Panc1 (cell line): Measurements from ENCODE around the gene CSNK1G2. TPM values are rescaled to one million over a fixed set of nuclear protein-coding genes. Genes with fewer than 3 reads are reported as not detected.

Experiments
- ATAC-seq: fragments of 200-7000 bp; cut with Tn5 transposase; 2 replicates; pipeline ENCODE4 v1.9.1; 2020; ENCODE audit warnings: mild to moderate bottlenecking, moderate library complexity
- BruUV-seq: library from RNA; stranded (reverse); fragments of 400-500 nt; replicated peaks from 2 replicates; lab custom pipeline; 2021; lab: Mats Ljungman, UMichigan
- CTCF ChIA-PET: fragments of 300-600 bp; sonication (Branson Sonifier 250); formaldehyde crosslinking; loops from one replicate; lab custom pipeline; 2022; ENCODE audit warnings: antibody characterized with exemption; lab: Charles Lee
- POLR2A ChIA-PET: fragments of 300-600 bp; sonication (Branson Sonifier 250); formaldehyde crosslinking; loops from one replicate; lab custom pipeline; 2022; ENCODE audit warnings: antibody characterized with exemption; lab: Charles Lee
- DNase-seq: peaks from one replicate; pipeline ENCODE4 v3.0.0-alpha.2; 2010; ENCODE audit warnings: low read depth, low spot score
- H3K27ac ChIP-seq: 2 replicates; pipeline ENCODE4 v1.5.1; 2011; ENCODE audit warnings: mild to moderate bottlenecking, low read length, inconsistent platforms
- H3K27me3 ChIP-seq: fragments of 200-500 bp; sonication (Bioruptor generic); 2 replicates; pipeline ENCODE4 v1.6.0; 2014; ENCODE audit warnings: low read length, inconsistent platforms; ENCODE audit not compliant: control insufficient read depth, insufficient read depth
- H3K36me3 ChIP-seq: fragments of 200-500 bp; sonication (Bioruptor generic); 2 replicates; pipeline ENCODE4 v1.5.1; 2014; ENCODE audit warnings: inconsistent platforms, mild to moderate bottlenecking, low read length, moderate library complexity; ENCODE audit not compliant: control insufficient read depth, insufficient read depth
- H3K4me1 ChIP-seq: 2 replicates; pipeline ENCODE4 v1.5.1; 2011; ENCODE audit warnings: inconsistent platforms, mild to moderate bottlenecking, low read length, moderate library complexity; ENCODE audit not compliant: control insufficient read depth, insufficient read depth
- H3K4me3 ChIP-seq, 2 experiments: 2 replicates each; pipeline ENCODE4 v1.5.1; 2011 to 2012; ENCODE audit warnings: low read depth in 2 of 2, low read length in 2 of 2, mild to moderate bottlenecking in 2 of 2, inconsistent platforms in 1 of 2, moderate library complexity in 1 of 2
- H3K9me3 ChIP-seq: fragments of 200-500 bp; sonication (Bioruptor generic); 2 replicates; pipeline ENCODE4 v1.5.1; 2014; ENCODE audit warnings: low read depth, mild to moderate bottlenecking, inconsistent platforms, low read length, moderate library complexity; ENCODE audit not compliant: control insufficient read depth, insufficient read depth
- CTCF ChIP-seq: fragments of 450-650 bp; IDR thresholded peaks from 2 replicates; pipeline ENCODE4 v1.5.1; 2017; ENCODE audit warnings: mild to moderate bottlenecking
- POLR2AphosphoS5 ChIP-seq: IDR thresholded peaks from 2 replicates; pipeline ENCODE4 v1.6.1; 2012; ENCODE audit warnings: mild to moderate bottlenecking, low read depth, low read length, moderate library complexity
- REST ChIP-seq, 2 experiments: IDR thresholded peaks; 2 replicates each; pipeline ENCODE4 v1.6.1; 2011 to 2012; ENCODE audit warnings: low read depth in 2 of 2, control low read depth in 1 of 2, low read length in 1 of 2, mild to moderate bottlenecking in 1 of 2, moderate library complexity in 1 of 2; ENCODE audit not compliant: insufficient read depth in 1 of 2
- SIN3A ChIP-seq: IDR thresholded peaks from 2 replicates; pipeline ENCODE4 v1.6.1; 2012; ENCODE audit warnings: low read depth, mild to moderate bottlenecking, low read length, moderate library complexity, borderline replicate concordance; ENCODE audit not compliant: insufficient read depth
- TCF7L2 ChIP-seq: IDR thresholded peaks from 2 replicates; pipeline ENCODE4 v1.6.1; 2011; ENCODE audit warnings: mild to moderate bottlenecking, low read depth, low read length, inconsistent platforms
- in situ Hi-C: cut with HindIII; loops from 2 replicates; pipeline ENCODE4 v1.10.0; 2016; ENCODE audit warnings: low sequenced_read_pairs, low pct_unique_long_range_greater_than_20kb
- intact Hi-C: fragments of 100-400 bp; cut with micrococcal nuclease; formaldehyde crosslinking; loops from one replicate; pipeline ENCODE4 v1.10.0; 2022; ENCODE audit not compliant: unreplicated experiment
- total RNA-seq: library from RNA; stranded (reverse); gene quantifications from one replicate; pipeline ENCODE4 v1.2.1, GENCODE V29; 2021; ENCODE audit not compliant: unreplicated experiment

Gene CSNK1G2
- total RNA-seq, 1 experiment from 2014 or later, result 65.8 TPM

- intact Hi-C loops (no loop called here), in situ Hi-C loops (no loop called here)
- ChIA-PET POLR2A (no interaction called here), CTCF (interaction anchor here (0.7 kb wide), 1 partner anchor 464 kb away, joined by 8 read pairs; the partner anchor contains the start of gene REEP6)
- Histone ChIP-seq H3K4me3 (no peak overlapping the region), H3K4me1 (no peaks in the 10 kb centered on the region), H3K27ac (no peak overlapping the region), H3K9me3 (no peaks in the 10 kb centered on the region), H3K27me3 (no peaks in the 10 kb centered on the region), H3K36me3 (no peaks in the 10 kb centered on the region)
- DNase-seq, result no peak
- ATAC-seq, result no peak
- BruUV-seq, result no TSS peak
- TF ChIP-seq REST (IDR thresholded peaks at IDR 0.05; ENCODE audit: insufficient read depth in 1 of 2, low read depth in 2 of 2, low read length in 1 of 2) (no peak), SIN3A (no peak), POLR2AphosphoS5 (no peak), TCF7L2 (no peak), CTCF (no peak)
These were observed 14.5 kb downstream of the CSNK1G2 start for GRCh38 chr19:1955171-1956121.

GRCh38 chr19:1956122-1956494, 15.1 kb downstream of the CSNK1G2 start:
- BruUV-seq, result no TSS peak
- TF ChIP-seq SIN3A (no peak), POLR2AphosphoS5 (no peak), TCF7L2 (no peak), CTCF (no peak)
- no peaks in the 10 kb centered on the region for H3K4me1 ChIP-seq
- CTCF ChIA-PET, result interaction anchor here (0.7 kb wide), 1 partner anchor 465 kb away, joined by 8 read pairs; the partner anchor contains the start of gene REEP6
- POLR2A ChIA-PET, result no interaction called here
- no peaks in the 10 kb centered on the region for H3K9me3 ChIP-seq
- ATAC-seq (no peak), DNase-seq (no peak)
- intact Hi-C loops, result no loop called here
- H3K27me3 ChIP-seq, result no peaks in the 10 kb centered on the region
- H3K4me3 ChIP-seq, result no peak overlapping the region
- no peak overlapping the region for H3K27ac ChIP-seq
- no peaks in the 10 kb centered on the region for H3K36me3 ChIP-seq
- in situ Hi-C loops, result no loop called here
